Smooth muscle cell (in vitro differentiated cells): Measurements from ENCODE around the gene CPA5. TPM values are rescaled to one million over a fixed set of nuclear protein-coding genes. Genes with fewer than 3 reads are reported as not detected.

Source experiments
- DNase-seq: peaks from one replicate; lab custom pipeline; 2025; ENCODE audit not compliant: unreplicated experiment; lab: John Stamatoyannopoulos, UW
- H2AFZ ChIP-seq: fragments of 200-600 bp; sonication (generic); 2 replicates; pipeline ENCODE4 v1.6.0; 2016; ENCODE audit warnings: antibody characterized with exemption, low read depth, mild to moderate bottlenecking
- H3F3A ChIP-seq: fragments of 200-600 bp; sonication (generic); 2 replicates; pipeline ENCODE4 v1.6.0; 2017; ENCODE audit warnings: antibody characterized with exemption, low read depth
- H3K27ac ChIP-seq: fragments of 200-600 bp; sonication (generic); 2 replicates; pipeline ENCODE4 v1.5.1; 2016; ENCODE audit warnings: low read depth, mild to moderate bottlenecking
- H3K27me3 ChIP-seq: fragments of 200-600 bp; sonication (generic); 2 replicates; pipeline ENCODE4 v1.6.1; 2016; ENCODE audit warnings: low read depth, mild to moderate bottlenecking
- H3K36me3 ChIP-seq: fragments of 200-600 bp; sonication (generic); 2 replicates; pipeline ENCODE4 v1.5.1; 2016; ENCODE audit warnings: low read depth
- H3K4me1 ChIP-seq: fragments of 200-600 bp; sonication (generic); 2 replicates; pipeline ENCODE4 v1.5.1; 2016; ENCODE audit warnings: low read depth
- H3K4me2 ChIP-seq: fragments of 200-600 bp; sonication (generic); 2 replicates; pipeline ENCODE4 v1.6.0; 2016; ENCODE audit warnings: mild to moderate bottlenecking
- H3K4me3 ChIP-seq: fragments of 200-600 bp; sonication (generic); 2 replicates; pipeline ENCODE4 v1.5.1; 2016; ENCODE audit warnings: mild to moderate bottlenecking
- H3K79me2 ChIP-seq: fragments of 200-600 bp; sonication (generic); 2 replicates; pipeline ENCODE4 v1.6.0; 2016; ENCODE audit warnings: low read depth, mild to moderate bottlenecking
- H3K9ac ChIP-seq: fragments of 200-600 bp; sonication (generic); 2 replicates; pipeline ENCODE4 v1.6.0; 2016; ENCODE audit warnings: low read depth
- H3K9me3 ChIP-seq: fragments of 200-600 bp; sonication (generic); replicated peaks from 2 replicates; pipeline ENCODE4 v1.5.1; 2016; ENCODE audit warnings: low read depth
- H4K20me1 ChIP-seq: fragments of 200-600 bp; sonication (generic); 2 replicates; pipeline ENCODE4 v1.6.0; 2016; ENCODE audit warnings: low read depth
- WGBS: methylation state at CpG from one replicate; pipeline ENCODE4 v1.1.7; 2016; ENCODE audit warnings: low lambda C conversion rate; 5-methylcytosine and 5-hydroxymethylcytosine counted together
- polyA plus RNA-seq: library from polyadenylated mRNA; unstranded; fragments of >200 nt; fragmentation: Nextera tagmentation; extraction: Ambion mirVana; gene quantifications from 2 replicates; pipeline ENCODE4 v1.2.1, GENCODE V29; 2016
- total RNA-seq: library from RNA; depleted of rRNA; stranded (reverse); fragments of >200 nt; gene quantifications from 2 replicates; pipeline ENCODE4 v1.2.3, GENCODE V29; 2014
- TF ChIP-seq, protein P1 (sequence below): fragments of 200-600 bp; sonication (generic); IDR thresholded peaks from 2 replicates; pipeline ENCODE4 v1.5.1; 2017; ENCODE audit warnings: borderline replicate concordance, mild to moderate bottlenecking, antibody characterized with exemption; ENCODE audit not compliant: insufficient read depth, poor library complexity, severe bottlenecking

CPA5 gene
- total and polyA plus RNA-seq, 2 experiments from 2014 or later = not detected

DNA sequence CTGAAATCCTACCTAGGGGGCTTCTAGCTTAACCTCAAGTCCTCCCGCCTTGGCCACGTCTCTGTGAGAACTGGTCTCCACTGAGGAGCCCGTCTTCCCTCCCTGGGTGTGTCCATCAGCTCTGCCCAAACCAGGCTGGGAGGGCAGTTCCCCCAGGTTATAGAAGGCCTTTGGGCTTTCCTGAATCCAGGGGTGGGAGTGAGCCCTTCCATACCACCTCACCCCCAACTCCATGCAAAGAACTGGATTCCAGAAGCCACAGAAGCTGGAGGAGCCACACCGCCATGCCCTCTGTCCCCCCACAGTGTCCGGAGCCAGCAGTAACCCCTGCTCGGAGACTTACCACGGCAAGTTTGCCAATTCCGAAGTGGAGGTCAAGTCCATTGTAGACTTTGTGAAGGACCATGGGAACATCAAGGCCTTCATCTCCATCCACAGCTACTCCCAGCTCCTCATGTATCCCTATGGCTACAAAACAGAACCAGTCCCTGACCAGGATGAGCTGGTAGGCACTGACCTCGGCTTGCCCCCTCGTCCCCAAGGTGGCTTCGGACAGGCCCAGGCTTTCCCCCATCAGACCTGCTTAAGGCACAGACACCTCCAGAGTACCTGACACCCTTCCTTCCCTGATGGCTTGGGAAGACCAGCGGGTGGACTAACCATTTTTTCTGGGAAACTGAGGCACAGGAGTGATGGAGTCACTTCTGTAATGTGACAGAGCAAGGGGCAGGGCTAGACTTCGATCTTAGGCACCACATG is 40.4 kb downstream of the CPA5 start:
- Histone ChIP-seq H3K4me2 (no peak overlapping the region), H3K4me3 (no peak overlapping the region), H3K9ac (no peak overlapping the region), H3K27me3 (no peaks in the 10 kb centered on the region), H3K36me3 (no peaks in the 10 kb centered on the region), H2AFZ (no peak overlapping the region), H3K9me3 (no peaks in the 10 kb centered on the region), H4K20me1 (no peaks in the 10 kb centered on the region), H3K27ac (no peak overlapping the region), H3K4me1 (peaks cover 6% of the 10 kb centered on the region), H3K79me2 (no peaks in the 10 kb centered on the region), H3F3A (no peaks in the 10 kb centered on the region)
- 97% methylated on average over 13 of the region's 13 CpGs for WGBS
- TF ChIP-seq, protein P1, sequence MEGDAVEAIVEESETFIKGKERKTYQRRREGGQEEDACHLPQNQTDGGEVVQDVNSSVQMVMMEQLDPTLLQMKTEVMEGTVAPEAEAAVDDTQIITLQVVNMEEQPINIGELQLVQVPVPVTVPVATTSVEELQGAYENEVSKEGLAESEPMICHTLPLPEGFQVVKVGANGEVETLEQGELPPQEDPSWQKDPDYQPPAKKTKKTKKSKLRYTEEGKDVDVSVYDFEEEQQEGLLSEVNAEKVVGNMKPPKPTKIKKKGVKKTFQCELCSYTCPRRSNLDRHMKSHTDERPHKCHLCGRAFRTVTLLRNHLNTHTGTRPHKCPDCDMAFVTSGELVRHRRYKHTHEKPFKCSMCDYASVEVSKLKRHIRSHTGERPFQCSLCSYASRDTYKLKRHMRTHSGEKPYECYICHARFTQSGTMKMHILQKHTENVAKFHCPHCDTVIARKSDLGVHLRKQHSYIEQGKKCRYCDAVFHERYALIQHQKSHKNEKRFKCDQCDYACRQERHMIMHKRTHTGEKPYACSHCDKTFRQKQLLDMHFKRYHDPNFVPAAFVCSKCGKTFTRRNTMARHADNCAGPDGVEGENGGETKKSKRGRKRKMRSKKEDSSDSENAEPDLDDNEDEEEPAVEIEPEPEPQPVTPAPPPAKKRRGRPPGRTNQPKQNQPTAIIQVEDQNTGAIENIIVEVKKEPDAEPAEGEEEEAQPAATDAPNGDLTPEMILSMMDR = no peak
- no peak for DNase-seq

DNA sequence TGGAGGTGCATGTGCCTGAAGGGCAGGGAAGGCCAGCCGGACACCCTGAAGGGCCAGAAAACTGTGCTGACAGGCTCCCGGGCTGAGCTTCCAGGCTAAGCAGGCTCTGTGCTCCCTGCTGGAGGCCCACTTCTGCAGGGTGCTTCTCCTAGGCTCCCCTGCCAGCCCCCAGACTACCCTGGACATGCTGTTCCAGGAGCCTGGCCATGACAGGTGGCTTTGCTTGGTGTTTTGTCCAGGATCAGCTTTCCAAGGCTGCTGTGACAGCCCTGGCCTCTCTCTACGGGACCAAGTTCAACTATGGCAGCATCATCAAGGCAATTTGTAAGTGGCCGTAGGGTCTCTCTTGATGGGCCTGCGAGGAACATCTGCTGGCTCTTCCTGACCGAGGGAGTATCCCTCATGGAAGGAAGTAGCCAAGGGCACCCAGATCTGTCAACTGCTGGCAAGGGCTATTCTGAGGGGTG is 41.0 kb downstream of the CPA5 start:
- Histone ChIP-seq H3K4me1 (no peaks in the 10 kb centered on the region), H3K9me3 (no peaks in the 10 kb centered on the region), H3K27me3 (no peaks in the 10 kb centered on the region), H3K4me3 (no peak overlapping the region), H3K4me2 (no peak overlapping the region), H3K79me2 (no peaks in the 10 kb centered on the region), H3K9ac (no peak overlapping the region), H3K27ac (no peak overlapping the region), H2AFZ (no peak overlapping the region), H3F3A (no peaks in the 10 kb centered on the region), H4K20me1 (no peaks in the 10 kb centered on the region), H3K36me3 (no peaks in the 10 kb centered on the region)
- DNase-seq = no peak
- WGBS = 96% methylated on average over 6 of the region's 6 CpGs
- TF ChIP-seq, protein P1 = no peak

DNA sequence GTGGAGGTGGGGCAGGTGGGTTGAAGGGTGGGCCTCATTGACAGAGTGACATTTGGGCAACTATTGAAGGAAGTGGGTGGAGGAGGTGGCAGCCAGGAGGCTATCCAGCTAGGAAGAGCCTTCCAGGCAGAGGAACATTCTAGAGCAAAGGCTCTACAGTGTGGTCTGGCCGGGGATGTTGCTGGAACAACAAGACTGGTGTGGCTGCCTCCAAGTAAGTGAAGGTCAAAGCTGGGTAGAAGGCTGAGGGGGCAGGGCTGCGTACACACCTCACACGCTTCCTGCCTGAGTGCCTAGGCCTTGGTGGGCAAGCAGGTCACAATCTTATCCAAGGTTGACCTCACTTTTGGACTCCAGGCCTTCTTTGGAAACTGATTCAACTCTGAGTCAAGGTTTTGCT is 42.3 kb downstream of the CPA5 start:
- H3K36me3 ChIP-seq = no peaks in the 10 kb centered on the region
- no peaks in the 10 kb centered on the region for H3K9me3 ChIP-seq
- no peaks in the 10 kb centered on the region for H4K20me1 ChIP-seq
- no peaks in the 10 kb centered on the region for H3F3A ChIP-seq
- H3K4me2 ChIP-seq = no peak overlapping the region
- no peak overlapping the region for H3K9ac ChIP-seq
- no peak overlapping the region for H2AFZ ChIP-seq
- H3K79me2 ChIP-seq = no peaks in the 10 kb centered on the region
- DNase-seq = no peak
- H3K27me3 ChIP-seq = no peaks in the 10 kb centered on the region
- no peaks in the 10 kb centered on the region for H3K4me1 ChIP-seq
- H3K27ac ChIP-seq = no peak overlapping the region
- WGBS = 91% methylated on average over 3 of the region's 3 CpGs
- no peak overlapping the region for H3K4me3 ChIP-seq
- TF ChIP-seq, protein P1 = no peak

DNA sequence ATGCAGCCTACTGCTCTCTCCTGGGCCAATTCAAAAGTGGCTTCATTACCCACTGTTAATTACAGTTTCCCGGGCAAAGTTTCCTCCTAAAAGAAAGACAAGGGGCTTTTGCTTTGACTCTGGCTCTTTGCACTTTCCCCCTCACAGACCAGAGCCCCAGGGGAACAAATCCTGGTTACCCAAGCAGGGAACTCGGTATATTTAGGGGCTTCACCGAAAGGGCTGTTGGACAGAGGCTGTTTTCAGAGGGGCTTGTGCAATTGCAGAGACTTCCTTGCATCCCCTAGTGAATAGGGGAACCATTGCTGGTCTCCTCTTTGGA is 42.7 kb downstream of the CPA5 start:
- WGBS = 99% methylated on average over 3 of the region's 3 CpGs
- TF ChIP-seq, protein P1 = no peak
- no peaks in the 10 kb centered on the region for H3K4me1 ChIP-seq

More for the DNA sequence above, 42.7 kb downstream of the CPA5 start:
- Histone ChIP-seq H3K4me3 (no peak overlapping the region), H4K20me1 (no peaks in the 10 kb centered on the region), H3K27me3 (no peaks in the 10 kb centered on the region), H2AFZ (no peak overlapping the region), H3K4me2 (no peak overlapping the region), H3K9ac (no peak overlapping the region), H3K79me2 (no peaks in the 10 kb centered on the region), H3K27ac (no peak overlapping the region), H3F3A (no peaks in the 10 kb centered on the region), H3K9me3 (no peaks in the 10 kb centered on the region), H3K36me3 (no peaks in the 10 kb centered on the region)
- no peak for DNase-seq
